GM12878 (cell line): ENCODE results near the gene TEX51. TPM values are rescaled to one million over a fixed set of nuclear protein-coding genes. Genes with fewer than 3 reads are reported as not detected.

Experiments
- ATAC-seq: fragments of 200-7000 bp; cut with Tn5 transposase; 3 replicates; pipeline ENCODE4 v1.9.1; 2020; ENCODE audit warnings: mild to moderate bottlenecking, moderate library complexity
- BruUV-seq: library from RNA; stranded (reverse); fragments of 400-500 nt; replicated peaks from 2 replicates; lab custom pipeline; 2021; lab: Mats Ljungman, UMichigan
- CTCF ChIA-PET: fragments of 300-600 bp; sonication (Branson Sonifier 250); formaldehyde crosslinking; extraction: SDS; loops from one replicate; lab custom pipeline; 2021; ENCODE audit warnings: inconsistent platforms; lab: Yijun Ruan, JAX
- POLR2A ChIA-PET: fragments of 350-600 bp; formaldehyde crosslinking; extraction: SDS; loops from one replicate; lab custom pipeline; 2021; ENCODE audit warnings: inconsistent platforms; lab: Charles Lee
- RAD21 ChIA-PET: fragments of 300-600 bp; sonication (Branson Sonifier 250); formaldehyde crosslinking; loops from one replicate; lab custom pipeline; 2023; ENCODE audit warnings: antibody characterized with exemption; ENCODE audit not compliant: unreplicated experiment; lab: Charles Lee
- SMC1A ChIA-PET: fragments of 300-600 bp; sonication (Branson Sonifier 250); formaldehyde crosslinking; loops from one replicate; lab custom pipeline; 2023; ENCODE audit not compliant: unreplicated experiment, uncharacterized antibody; lab: Charles Lee
- DNase-seq: peaks from one replicate; pipeline ENCODE4 v3.0.0-alpha.2; 2011; ENCODE audit warnings: low read depth, low spot score
- FAIRE-seq: peaks from 3 replicates; lab custom pipeline; 2011; peaks lifted over from hg19 to GRCh38; lab: Jason Lieb, UNC
- H2AFZ ChIP-seq: 2 replicates; pipeline ENCODE4 v1.6.0; 2011; ENCODE audit warnings: low read depth, low read length, control low read depth; ENCODE audit not compliant: control insufficient read depth
- H3K27ac ChIP-seq: 2 replicates; pipeline ENCODE4 v1.5.1; 2011; ENCODE audit warnings: control low read depth; ENCODE audit not compliant: control insufficient read depth, insufficient read depth
- H3K27me3 ChIP-seq, 2 experiments: replicated peaks in 1 of 2; 2 replicates each; pipeline versions ENCODE4 v1.6.0 to v1.6.1; 2011; ENCODE audit warnings: low read length in 1 of 2; ENCODE audit not compliant: control insufficient read depth in 2 of 2, insufficient read depth in 2 of 2
- H3K36me3 ChIP-seq, 2 experiments: 2 replicates each; pipeline ENCODE4 v1.5.1; 2011; ENCODE audit warnings: low read length in 1 of 2; ENCODE audit not compliant: control insufficient read depth in 2 of 2, insufficient read depth in 2 of 2
- H3K4me1 ChIP-seq: 2 replicates; pipeline ENCODE4 v1.6.1; 2011; ENCODE audit warnings: mild to moderate bottlenecking, low read length, moderate library complexity, mixed read lengths; ENCODE audit not compliant: control insufficient read depth, insufficient read depth
- H3K4me2 ChIP-seq: 2 replicates; pipeline ENCODE4 v1.6.0; 2011; ENCODE audit warnings: control low read depth; ENCODE audit not compliant: control insufficient read depth, insufficient read depth
- H3K4me3 ChIP-seq: fragments of 200-600 bp; sonication (generic); 2 replicates; pipeline ENCODE4 v1.5.1; 2016
- H3K79me2 ChIP-seq: 2 replicates; pipeline ENCODE4 v1.6.0; 2011; ENCODE audit warnings: low read length; ENCODE audit not compliant: control insufficient read depth, insufficient read depth
- H3K9ac ChIP-seq: 2 replicates; pipeline ENCODE4 v1.8.0; 2011; ENCODE audit warnings: low read length, control low read depth, mixed read lengths; ENCODE audit not compliant: control insufficient read depth, insufficient read depth
- H3K9me3 ChIP-seq: replicated peaks from 3 replicates; pipeline ENCODE4 v1.5.1; 2011; ENCODE audit warnings: mild to moderate bottlenecking, low read length; ENCODE audit not compliant: control insufficient read depth, insufficient read depth
- H4K20me1 ChIP-seq: 2 replicates; pipeline ENCODE4 v1.6.0; 2011; ENCODE audit not compliant: control insufficient read depth, insufficient read depth
- HSF1 ChIP-seq: fragments of 150-350 bp; IDR thresholded peaks from 2 replicates; pipeline ENCODE4 v1.6.1; 2014; ENCODE audit warnings: mild to moderate bottlenecking, low read depth, low read length
- NR2C1 ChIP-seq: fragments of 450-650 bp; IDR thresholded peaks from 2 replicates; pipeline ENCODE4 v1.6.1; 2017; ENCODE audit warnings: antibody characterized with exemption, mild to moderate bottlenecking, moderate library complexity
- RAD21 ChIP-seq: IDR thresholded peaks from 2 replicates; pipeline ENCODE4 v1.6.1; 2011; ENCODE audit warnings: mild to moderate bottlenecking, low read depth, low read length, moderate library complexity; ENCODE audit not compliant: insufficient read depth
- SMAD5 ChIP-seq: IDR thresholded peaks from 2 replicates; pipeline ENCODE4 v1.6.1; 2016; ENCODE audit warnings: antibody characterized with exemption, low read depth
- SP1 ChIP-seq: IDR thresholded peaks from one replicate; pipeline ENCODE4 v1.6.1; 2011; ENCODE audit warnings: low read depth, low read length
- TCF3 ChIP-seq: IDR thresholded peaks from 2 replicates; pipeline ENCODE4 v1.6.1; 2012; ENCODE audit warnings: low read depth, mild to moderate bottlenecking, low read length, borderline replicate concordance; ENCODE audit not compliant: insufficient read depth
- YY1 ChIP-seq: IDR thresholded peaks from 2 replicates; pipeline ENCODE4 v1.6.1; 2011; ENCODE audit warnings: low read depth, mild to moderate bottlenecking, low read length
- ZBTB33 ChIP-seq: fragments of 450-650 bp; IDR thresholded peaks from 2 replicates; pipeline ENCODE4 v1.6.1; 2017; ENCODE audit warnings: mild to moderate bottlenecking
- WGBS: methylation state at CpG from one replicate; pipeline ENCODE4 v1.1.6; 2016; ENCODE audit warnings: low lambda C conversion rate; ENCODE audit not compliant: insufficient replicate concordance, insufficient coverage; ENCODE audit errors: missing lambda C conversion rate; 5-methylcytosine and 5-hydroxymethylcytosine counted together
- in situ Hi-C: fragments of 300-500 bp; cut with MboI; formaldehyde crosslinking; loops from 9 replicates; pipeline ENCODE4 v1.14.3; 2018; ENCODE audit warnings: mixed read lengths
- intact Hi-C: fragments of 100-400 bp; cut with micrococcal nuclease; formaldehyde crosslinking; loops from one replicate; pipeline ENCODE4 v1.14.2; 2022; ENCODE audit not compliant: unreplicated experiment
- polyA plus RNA-seq, 11 experiments: library from polyadenylated mRNA; depleted of rRNA in 4 of 11; unstranded in 6 of 11; stranded (reverse) in 5 of 11; fragments of >200 nt; fragmentation: Nextera tagmentation in 4 of 11; fragmentation: Illumina TruSeq in 1 of 11; extraction: Ambion mirVana in 4 of 11; extraction: Trizol in 1 of 11; gene quantifications; 1 replicate in 1 of 11; 2 replicates in 10 of 11; pipeline versions ENCODE4 v1.2.1 to v1.2.3, GENCODE V29; 2011 to 2016; ENCODE audit warnings: inconsistent platforms in 2 of 11, missing spikeins in 2 of 11, low read depth in 1 of 11
- total RNA-seq, 4 experiments: library from RNA; depleted of rRNA in 3 of 4; stranded (reverse); fragments of >200 nt in 3 of 4; fragmentation: Illumina TruSeq in 1 of 4; extraction: Trizol in 1 of 4; gene quantifications; 2 replicates each; pipeline versions ENCODE4 v1.2.1 to v1.2.3, GENCODE V29; 2013 to 2021

The TEX51 gene
- total and polyA plus RNA-seq, 10 of the 15 experiments (the other 5 are each of a cell fraction or from before 2014, with no cell fraction given), result not detected

GRCh38 chr2:126932529-126932928 is 33.8 kb downstream of the TEX51 start:
- FAIRE-seq, result no peak
- 30% methylated on average over 4 of the region's 4 CpGs for WGBS
- Histone ChIP-seq H3K36me3 (no peaks in the 10 kb centered on the region), H3K27me3 (no peaks in the 10 kb centered on the region; a peak in 1 of 4 replicates), H3K27ac (no peak overlapping the region), H3K9ac (no peak overlapping the region)
- ATAC-seq, result no peak
- CTCF ChIA-PET, result interaction anchor here (1.1 kb wide), 1 partner anchor 39 kb away, joined by 3 read pairs; no protein-coding TSS in a partner anchor
- BruUV-seq, result no TSS peak
- SMC1A ChIA-PET, result interaction anchor here (1.3 kb wide), 1 partner anchor 22 kb away, joined by 3 read pairs; no protein-coding TSS in a partner anchor
- TF ChIP-seq TCF3 (no peak), ZBTB33 (no peak), RAD21 (no peak), HSF1 (no peak), NR2C1 (no peak), SMAD5 (no peak), SP1 (no peak), YY1 (no peak)
- TF ChIP-seq, all 136 proteins: peak for 0
- ChIA-PET POLR2A (no interaction called here), RAD21 (no interaction called here)
- intact Hi-C loops, result no loop called here
- no peak overlapping the region for H2AFZ ChIP-seq
- H3K4me1 ChIP-seq, result no peaks in the 10 kb centered on the region
- in situ Hi-C loops, result no loop called here
- H3K9me3 ChIP-seq, result no peaks in the 10 kb centered on the region
- no peak overlapping the region for H3K4me2 ChIP-seq
- H3K4me3 ChIP-seq, result no peak overlapping the region
- no peaks in the 10 kb centered on the region for H3K79me2 ChIP-seq
- no peaks in the 10 kb centered on the region for H4K20me1 ChIP-seq
- DNase-seq, result no peak
